Hepatocyte (in vitro differentiated cells): Measurements from ENCODE around the gene PRKRIP1.

Experiments
- CTCF ChIP-seq: fragments of 200-600 bp; sonication (generic); IDR thresholded peaks from 2 replicates; pipeline ENCODE4 v1.5.1; 2016; ENCODE audit warnings: antibody characterized with exemption, mild to moderate bottlenecking; ENCODE audit not compliant: poor library complexity
- EZH2 ChIP-seq: fragments of 200-600 bp; sonication (generic); IDR thresholded peaks from 2 replicates; pipeline ENCODE4 v1.6.1; 2016; ENCODE audit warnings: antibody characterized with exemption, mild to moderate bottlenecking, borderline replicate concordance

- TF ChIP-seq CTCF (no peak), EZH2 (no peak)
These were observed 14.8 kb downstream of the PRKRIP1 start for GRCh38 chr7:102410918-102411317.
